SU-DHL-6 (cell line): Measurements from ENCODE around the gene NVL.

Experiments
- H2AFZ ChIP-seq: fragments of 200-600 bp; sonication (generic); 2 replicates; pipeline ENCODE4 v1.6.1; 2014; ENCODE audit warnings: low read depth, mild to moderate bottlenecking, moderate library complexity, mixed read lengths, antibody characterized with exemption, low read length; ENCODE audit not compliant: severe bottlenecking
- H3F3A ChIP-seq: fragments of 200-600 bp; shearing (Covaris generic); 2 replicates; pipeline ENCODE4 v1.6.0; 2016; ENCODE audit warnings: antibody characterized with exemption, mild to moderate bottlenecking; ENCODE audit not compliant: insufficient read depth
- H3K27ac ChIP-seq: fragments of 200-600 bp; sonication (generic); 2 replicates; pipeline ENCODE4 v1.5.1; 2016; ENCODE audit warnings: low read depth, mild to moderate bottlenecking, low read length, moderate library complexity, mixed read lengths
- H3K27me3 ChIP-seq: fragments of 200-600 bp; sonication (generic), shearing (Covaris generic); 2 replicates; pipeline ENCODE4 v1.6.0; 2014; ENCODE audit warnings: mild to moderate bottlenecking, low read length
- H3K36me3 ChIP-seq: fragments of 200-600 bp; sonication (generic); 2 replicates; pipeline ENCODE4 v1.6.1; 2014; ENCODE audit warnings: mild to moderate bottlenecking, low read length, mixed read lengths
- H3K4me2 ChIP-seq: fragments of 300-600, 200-600 bp; shearing (Covaris generic), sonication (generic); 2 replicates; pipeline ENCODE4 v1.6.0; 2014; ENCODE audit warnings: low read length, low read depth, mild to moderate bottlenecking; ENCODE audit not compliant: poor library complexity, severe bottlenecking
- H3K4me3 ChIP-seq: fragments of 200-600 bp; sonication (generic); 2 replicates; pipeline ENCODE4 v1.5.1; 2014; ENCODE audit warnings: antibody characterized with exemption, low read length, mild to moderate bottlenecking, mixed read lengths; ENCODE audit not compliant: insufficient read depth, poor library complexity, severe bottlenecking
- H3K79me2 ChIP-seq: fragments of 200-600 bp; sonication (generic); 2 replicates; pipeline ENCODE4 v1.6.1; 2014; ENCODE audit warnings: mild to moderate bottlenecking, low read length, moderate library complexity; ENCODE audit not compliant: insufficient read depth
- H3K9ac ChIP-seq: fragments of 200-600 bp; sonication (generic); 2 replicates; pipeline ENCODE4 v1.7.0; 2014; ENCODE audit warnings: mild to moderate bottlenecking, low read length
- H3K9me2 ChIP-seq: fragments of 200-600 bp; sonication (generic); replicated peaks from 2 replicates; pipeline ENCODE4 v1.6.1; 2014; ENCODE audit warnings: low read length; ENCODE audit not compliant: insufficient read depth
- H3K9me3 ChIP-seq: fragments of 200-600 bp; sonication (generic); 2 replicates; pipeline ENCODE4 v1.6.1; 2014; ENCODE audit warnings: low read length, mixed read lengths; ENCODE audit not compliant: insufficient read depth
- H4K20me1 ChIP-seq: fragments of 200-600 bp; sonication (generic); 2 replicates; pipeline ENCODE4 v1.6.1; 2014; ENCODE audit warnings: low read depth, mild to moderate bottlenecking, antibody characterized with exemption, low read length, moderate library complexity, mixed read lengths
- CTCF ChIP-seq: fragments of 200-600 bp; sonication (generic); IDR thresholded peaks from one replicate; pipeline ENCODE4 v1.5.1; 2017; ENCODE audit warnings: antibody characterized with exemption, mild to moderate bottlenecking, low read length, moderate library complexity; ENCODE audit not compliant: insufficient read depth, poor library complexity, severe bottlenecking
- EZH2phosphoT487 ChIP-seq: fragments of 200-600 bp; sonication (generic), shearing (Covaris generic); conservative IDR thresholded peaks from 2 replicates; pipeline ENCODE4 v1.6.1; 2018; ENCODE audit warnings: mild to moderate bottlenecking, antibody characterized with exemption, low read length, moderate library complexity, mixed read lengths

Gene NVL

DNA sequence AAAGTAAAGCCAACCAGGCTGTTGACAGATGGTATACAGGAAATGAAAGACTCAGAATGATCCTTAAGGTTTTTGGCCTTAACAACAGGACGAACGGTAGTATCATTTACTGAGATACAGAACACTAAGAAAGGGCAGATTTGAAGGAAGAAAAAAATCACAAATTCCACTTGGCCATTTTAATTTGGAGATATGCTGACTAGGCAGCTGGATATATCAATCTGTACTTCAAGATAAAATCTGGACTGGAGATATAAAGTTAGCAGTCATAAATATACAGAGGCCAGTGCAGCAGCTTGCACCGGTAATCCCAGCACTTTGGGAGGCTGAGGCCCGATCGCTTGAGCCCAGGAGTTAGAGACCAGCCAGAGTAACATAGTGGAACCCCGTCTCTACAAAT is 1.3 kb downstream of the NVL start:
- H3K9me3 ChIP-seq, result no peaks in the 10 kb centered on the region
- no peak overlapping the region for H2AFZ ChIP-seq
- H4K20me1 ChIP-seq, result no peaks in the 10 kb centered on the region
- peak overlapping the region; percentile 85 for H3K4me3 ChIP-seq
- peak overlapping the region; percentile 79 for H3K9ac ChIP-seq
- no peaks in the 10 kb centered on the region for H3K9me2 ChIP-seq
- H3F3A ChIP-seq, result no peaks in the 10 kb centered on the region
- peaks cover 58% of the 10 kb centered on the region for H3K79me2 ChIP-seq
- no peak for TF ChIP-seq EZH2phosphoT487
- H3K27ac ChIP-seq, result no peak overlapping the region
- H3K27me3 ChIP-seq, result no peaks in the 10 kb centered on the region
- H3K4me2 ChIP-seq, result peak overlapping the region; percentile 72
- no peaks in the 10 kb centered on the region; the same call in 1 of the 2 replicates for H3K36me3 ChIP-seq

DNA sequence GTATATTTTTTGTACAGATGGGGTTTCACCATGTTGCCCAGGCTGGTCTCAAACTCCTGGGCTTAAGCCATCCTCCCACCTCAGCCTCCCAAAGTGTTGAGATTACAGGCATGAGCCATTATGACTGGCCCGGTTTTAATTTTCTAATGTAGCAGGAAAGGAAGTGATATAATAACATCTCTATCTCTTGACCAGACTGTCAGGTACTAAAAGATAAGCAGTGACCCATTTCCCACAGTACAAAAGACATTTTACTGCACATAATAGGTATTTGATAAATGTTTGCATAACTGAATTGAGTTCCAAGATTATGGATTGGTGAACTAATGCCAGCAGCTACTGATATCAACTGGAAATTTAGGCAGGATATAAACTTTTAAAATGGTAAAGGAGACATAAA is 4.0 kb downstream of the NVL start:
- Histone ChIP-seq H3K9ac (no peak overlapping the region), H3K27ac (no peak overlapping the region), H3K27me3 (no peaks in the 10 kb centered on the region), H3K79me2 (peaks cover 79% of the 10 kb centered on the region), H3K4me3 (no peak overlapping the region), H3K9me2 (no peaks in the 10 kb centered on the region), H3K36me3 (no peaks in the 10 kb centered on the region; the same call in 1 of the 2 replicates), H4K20me1 (no peaks in the 10 kb centered on the region), H3K9me3 (no peaks in the 10 kb centered on the region), H3F3A (no peaks in the 10 kb centered on the region), H2AFZ (no peak overlapping the region), H3K4me2 (no peak overlapping the region)
- TF ChIP-seq CTCF (no peak), EZH2phosphoT487 (no peak)

GRCh38 chr1:224321706-224322105 is 8.3 kb downstream of the NVL start:
- H3K4me2 ChIP-seq, result no peak overlapping the region
- no peak overlapping the region for H2AFZ ChIP-seq
- no peaks in the 10 kb centered on the region for H3K9me2 ChIP-seq
- H4K20me1 ChIP-seq, result 0 out of 2 replicates have a peak, but pooled peaks cover 3% of the 10 kb centered on the region
- H3K27me3 ChIP-seq, result no peaks in the 10 kb centered on the region
- no peak overlapping the region for H3K9ac ChIP-seq
- H3F3A ChIP-seq, result no peaks in the 10 kb centered on the region; the same call in 1 of the 2 replicates
- no peak overlapping the region for H3K4me3 ChIP-seq
- peaks cover 52% of the 10 kb centered on the region for H3K79me2 ChIP-seq
- H3K27ac ChIP-seq, result no peak overlapping the region
- no peaks in the 10 kb centered on the region for H3K9me3 ChIP-seq
- no peak for TF ChIP-seq CTCF
- no peak for TF ChIP-seq EZH2phosphoT487
- H3K36me3 ChIP-seq, result peaks cover 4% of the 10 kb centered on the region

DNA sequence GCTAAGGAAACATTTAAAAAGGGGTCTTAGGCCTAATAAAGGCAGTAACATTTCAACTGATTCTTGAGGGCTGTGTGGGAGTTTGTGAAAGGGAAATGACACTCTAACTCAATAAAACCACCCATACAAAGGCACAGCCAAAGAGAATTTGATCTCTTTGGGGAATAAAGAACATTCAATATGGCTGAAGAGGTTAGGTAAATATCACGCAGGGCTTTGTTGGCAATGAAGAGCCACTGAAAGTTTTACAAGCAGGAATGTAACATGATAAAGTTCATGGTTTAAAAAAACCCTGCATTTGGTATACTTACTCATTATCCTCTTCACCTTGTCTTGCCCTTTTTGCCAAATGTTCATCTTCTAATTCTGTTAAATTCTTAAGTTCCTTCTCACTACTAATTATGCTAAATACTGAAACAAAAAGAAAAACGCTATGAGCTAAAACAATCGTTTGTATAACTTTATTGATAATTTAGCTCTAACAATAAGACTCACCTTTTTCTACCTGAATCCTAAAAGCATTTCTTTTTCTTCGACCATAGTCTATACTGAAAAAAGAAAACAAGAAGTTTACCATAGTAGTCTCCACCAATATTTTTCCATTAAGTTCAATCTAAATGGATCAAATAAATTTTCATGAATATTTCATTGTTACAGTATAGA is 12.5 kb downstream of the NVL start:
- no peaks in the 10 kb centered on the region for H3K9me2 ChIP-seq
- H3K36me3 ChIP-seq, result peaks cover 12% of the 10 kb centered on the region
- H3K79me2 ChIP-seq, result peaks cover 15% of the 10 kb centered on the region

More for the DNA sequence above, 12.5 kb downstream of the NVL start:
- Histone ChIP-seq H3K27me3 (no peaks in the 10 kb centered on the region), H3K4me3 (no peak overlapping the region), H3K27ac (no peak overlapping the region), H3K9ac (no peak overlapping the region), H2AFZ (no peak overlapping the region), H4K20me1 (0 out of 2 replicates have a peak, but pooled peaks cover 3% of the 10 kb centered on the region), H3K9me3 (no peaks in the 10 kb centered on the region), H3K4me2 (no peak overlapping the region), H3F3A (no peaks in the 10 kb centered on the region; the same call in 1 of the 2 replicates)
- TF ChIP-seq EZH2phosphoT487 (no peak), CTCF (no peak)
